HEK293 (cell line): ENCODE results near the gene THEM4.

Experiments used
- CTCF ChIA-PET: fragments of 350-600 bp; formaldehyde crosslinking; extraction: SDS; loops from one replicate; lab custom pipeline; 2021; ENCODE audit warnings: antibody characterized with exemption; lab: Yijun Ruan, JAX
- POLR2A ChIA-PET: fragments of 300-600 bp; formaldehyde crosslinking; extraction: SDS; loops from one replicate; lab custom pipeline; 2020; ENCODE audit warnings: antibody characterized with exemption, inconsistent platforms; lab: Yijun Ruan, JAX
- H3K27ac ChIP-seq: fragments of 200-500 bp; sonication (Bioruptor generic); 2 replicates; pipeline ENCODE4 v1.5.1; 2014; ENCODE audit warnings: low read depth, low read length, control low read depth, inconsistent platforms; ENCODE audit errors: extremely low read depth
- H3K36me3 ChIP-seq, 2 experiments: fragments of 200-500 bp in 1 of 2; sonication (Bioruptor generic) in 1 of 2; 1 replicate in 1 of 2; 2 replicates in 1 of 2; pipeline ENCODE4 v1.5.1; 2014 to 2017; ENCODE audit warnings: inconsistent platforms in 2 of 2, low read length in 2 of 2; ENCODE audit not compliant: control insufficient read depth in 2 of 2, insufficient read depth in 1 of 2
- H3K4me1 ChIP-seq: fragments of 200-500 bp; sonication (Bioruptor generic); 2 replicates; pipeline ENCODE4 v1.5.1; 2014; ENCODE audit warnings: mild to moderate bottlenecking, low read length, inconsistent platforms; ENCODE audit not compliant: control insufficient read depth, insufficient read depth
- H3K4me3 ChIP-seq: 2 replicates; pipeline ENCODE4 v1.5.1; 2011; ENCODE audit warnings: low read depth, mild to moderate bottlenecking, control low read depth, low read length, moderate library complexity
- H3K9me3 ChIP-seq: fragments of 200-500 bp; sonication (Bioruptor generic); 2 replicates; pipeline ENCODE4 v1.5.1; 2014; ENCODE audit warnings: low read depth, low read length, inconsistent platforms; ENCODE audit not compliant: control insufficient read depth, insufficient read depth
- GFI1B ChIP-seq: fragments of 450-650 bp; formaldehyde crosslinking; IDR thresholded peaks from 2 replicates; pipeline ENCODE4 v1.5.1; 2016; ENCODE audit warnings: missing biosample characterization, missing genetic modification characterization
- OSR2 ChIP-seq: fragments of 450-650 bp; formaldehyde crosslinking; IDR thresholded peaks from 2 replicates; pipeline ENCODE4 v1.5.1; 2016; ENCODE audit warnings: missing biosample characterization, missing genetic modification characterization
- PRDM6 ChIP-seq: fragments of 450-650 bp; formaldehyde crosslinking; IDR thresholded peaks from 2 replicates; pipeline ENCODE4 v1.5.1; 2017; ENCODE audit warnings: missing biosample characterization, missing genetic modification characterization
- SP2 ChIP-seq: fragments of 450-650 bp; formaldehyde crosslinking; IDR thresholded peaks from 2 replicates; pipeline ENCODE4 v1.5.1; 2016; ENCODE audit warnings: missing biosample characterization, missing genetic modification characterization
- ZBTB17 ChIP-seq: fragments of 450-650 bp; formaldehyde crosslinking; IDR thresholded peaks from 2 replicates; pipeline ENCODE4 v1.5.1; 2016; ENCODE audit warnings: missing biosample characterization, missing genetic modification characterization
- ZBTB49 ChIP-seq: fragments of 450-650 bp; formaldehyde crosslinking; IDR thresholded peaks from 2 replicates; pipeline ENCODE4 v1.5.1; 2016; ENCODE audit warnings: missing biosample characterization, missing genetic modification characterization, low read depth
- ZIC2 ChIP-seq: fragments of 450-650 bp; formaldehyde crosslinking; IDR thresholded peaks from 2 replicates; pipeline ENCODE4 v1.5.1; 2016; ENCODE audit warnings: missing biosample characterization, missing genetic modification characterization
- ZNF2 ChIP-seq: fragments of 450-650 bp; formaldehyde crosslinking; IDR thresholded peaks from 2 replicates; pipeline ENCODE4 v1.5.1; 2016; ENCODE audit warnings: missing biosample characterization, missing genetic modification characterization
- ZNF214 ChIP-seq: fragments of 450-650 bp; formaldehyde crosslinking; IDR thresholded peaks from 2 replicates; pipeline ENCODE4 v1.5.1; 2017; ENCODE audit warnings: missing biosample characterization, mild to moderate bottlenecking, missing genetic modification characterization, borderline replicate concordance
- ZNF280C ChIP-seq: fragments of 450-650 bp; formaldehyde crosslinking; IDR thresholded peaks from 2 replicates; pipeline ENCODE4 v1.5.1; 2016; ENCODE audit warnings: missing biosample characterization, missing genetic modification characterization
- ZNF391 ChIP-seq: fragments of 450-650 bp; formaldehyde crosslinking; IDR thresholded peaks from 2 replicates; pipeline ENCODE4 v1.5.1; 2016; ENCODE audit warnings: low read depth, missing biosample characterization, missing genetic modification characterization, borderline replicate concordance
- ZNF660 ChIP-seq: fragments of 450-650 bp; IDR thresholded peaks from 2 replicates; pipeline ENCODE4 v1.5.1; 2018; ENCODE audit warnings: missing biosample characterization, mild to moderate bottlenecking, missing genetic modification characterization
- ZSCAN16 ChIP-seq: fragments of 450-650 bp; formaldehyde crosslinking; IDR thresholded peaks from 2 replicates; pipeline ENCODE4 v1.5.1; 2016; ENCODE audit warnings: missing biosample characterization, missing genetic modification characterization
- TF ChIP-seq, protein P1 (sequence below): fragments of 450-650 bp; formaldehyde crosslinking; IDR thresholded peaks from 2 replicates; pipeline ENCODE4 v1.5.0; 2017; ENCODE audit warnings: missing biosample characterization, missing genetic modification characterization, borderline replicate concordance
- TF ChIP-seq, protein P2 (sequence below): fragments of 450-650 bp; formaldehyde crosslinking; IDR thresholded peaks from 2 replicates; pipeline ENCODE4 v1.5.1; 2016; ENCODE audit warnings: missing biosample characterization, missing genetic modification characterization

THEM4 gene

GRCh38 chr1:151893176-151893924 is 16.0 kb downstream of the THEM4 start (continued):
- TF ChIP-seq ZSCAN16 (tag by site-specific recombination) (no peak), ZNF280C (tag by site-specific recombination) (no peak), OSR2 (tag by site-specific recombination) (no peak), ZBTB17 (tag by site-specific recombination) (no peak)
- TF ChIP-seq, protein P1, sequence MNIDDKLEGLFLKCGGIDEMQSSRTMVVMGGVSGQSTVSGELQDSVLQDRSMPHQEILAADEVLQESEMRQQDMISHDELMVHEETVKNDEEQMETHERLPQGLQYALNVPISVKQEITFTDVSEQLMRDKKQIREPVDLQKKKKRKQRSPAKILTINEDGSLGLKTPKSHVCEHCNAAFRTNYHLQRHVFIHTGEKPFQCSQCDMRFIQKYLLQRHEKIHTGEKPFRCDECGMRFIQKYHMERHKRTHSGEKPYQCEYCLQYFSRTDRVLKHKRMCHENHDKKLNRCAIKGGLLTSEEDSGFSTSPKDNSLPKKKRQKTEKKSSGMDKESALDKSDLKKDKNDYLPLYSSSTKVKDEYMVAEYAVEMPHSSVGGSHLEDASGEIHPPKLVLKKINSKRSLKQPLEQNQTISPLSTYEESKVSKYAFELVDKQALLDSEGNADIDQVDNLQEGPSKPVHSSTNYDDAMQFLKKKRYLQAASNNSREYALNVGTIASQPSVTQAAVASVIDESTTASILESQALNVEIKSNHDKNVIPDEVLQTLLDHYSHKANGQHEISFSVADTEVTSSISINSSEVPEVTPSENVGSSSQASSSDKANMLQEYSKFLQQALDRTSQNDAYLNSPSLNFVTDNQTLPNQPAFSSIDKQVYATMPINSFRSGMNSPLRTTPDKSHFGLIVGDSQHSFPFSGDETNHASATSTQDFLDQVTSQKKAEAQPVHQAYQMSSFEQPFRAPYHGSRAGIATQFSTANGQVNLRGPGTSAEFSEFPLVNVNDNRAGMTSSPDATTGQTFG (tag by site-specific recombination), result no peak

- POLR2A ChIA-PET, result no interaction called here
- no peaks in the 10 kb centered on the region for H3K9me3 ChIP-seq
- no peaks in the 10 kb centered on the region for H3K4me1 ChIP-seq
- CTCF ChIA-PET, result interaction anchor here (1.5 kb wide), 1 partner anchor 109 kb away, joined by 7 read pairs; no protein-coding TSS in a partner anchor
- H3K36me3 ChIP-seq, result peaks cover 12 to 80% of the 10 kb centered on the region in 2 experiments
- TF ChIP-seq ZNF391 (tag by site-specific recombination) (no peak), ZNF214 (tag by site-specific recombination) (no peak), ZBTB49 (tag by site-specific recombination) (no peak), GFI1B (no peak)
- no peak overlapping the region for H3K4me3 ChIP-seq
- no peak overlapping the region for H3K27ac ChIP-seq
These were observed 17.1 kb downstream of the THEM4 start for GRCh38 chr1:151892190-151892589.

DNA sequence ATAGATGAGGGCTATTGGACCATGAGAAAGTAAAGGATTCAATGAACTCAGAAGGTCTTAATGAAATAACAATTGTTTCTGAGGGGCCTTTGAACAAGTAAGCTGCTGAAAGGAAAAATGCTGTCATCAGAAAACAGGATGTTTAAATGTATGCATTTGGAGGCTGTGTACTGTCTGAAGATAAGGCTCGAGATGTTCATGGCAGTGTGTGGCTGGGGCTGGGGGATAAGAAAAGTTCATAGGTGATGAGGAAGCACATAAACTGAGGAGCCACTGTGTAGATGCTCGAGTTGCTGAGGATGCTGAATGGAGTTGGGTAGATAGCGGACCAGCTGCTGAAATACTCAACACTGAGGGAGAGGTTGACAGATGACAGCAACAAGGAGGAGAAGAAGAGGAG is 17.8 kb downstream of the THEM4 start:
- ChIA-PET POLR2A (no interaction called here), CTCF (interaction anchor here (1.4 to 8.2 kb wide), 3 partner anchors 8 to 110 kb away, joined by 5 to 67 read pairs (median 6); no protein-coding TSS in a partner anchor)
- H3K36me3 ChIP-seq, result peaks cover 19 to 82% of the 10 kb centered on the region in 2 experiments
- no peak overlapping the region for H3K4me3 ChIP-seq
- no peaks in the 10 kb centered on the region for H3K4me1 ChIP-seq
- H3K27ac ChIP-seq, result no peak overlapping the region
- no peaks in the 10 kb centered on the region for H3K9me3 ChIP-seq
- TF ChIP-seq, protein P2, sequence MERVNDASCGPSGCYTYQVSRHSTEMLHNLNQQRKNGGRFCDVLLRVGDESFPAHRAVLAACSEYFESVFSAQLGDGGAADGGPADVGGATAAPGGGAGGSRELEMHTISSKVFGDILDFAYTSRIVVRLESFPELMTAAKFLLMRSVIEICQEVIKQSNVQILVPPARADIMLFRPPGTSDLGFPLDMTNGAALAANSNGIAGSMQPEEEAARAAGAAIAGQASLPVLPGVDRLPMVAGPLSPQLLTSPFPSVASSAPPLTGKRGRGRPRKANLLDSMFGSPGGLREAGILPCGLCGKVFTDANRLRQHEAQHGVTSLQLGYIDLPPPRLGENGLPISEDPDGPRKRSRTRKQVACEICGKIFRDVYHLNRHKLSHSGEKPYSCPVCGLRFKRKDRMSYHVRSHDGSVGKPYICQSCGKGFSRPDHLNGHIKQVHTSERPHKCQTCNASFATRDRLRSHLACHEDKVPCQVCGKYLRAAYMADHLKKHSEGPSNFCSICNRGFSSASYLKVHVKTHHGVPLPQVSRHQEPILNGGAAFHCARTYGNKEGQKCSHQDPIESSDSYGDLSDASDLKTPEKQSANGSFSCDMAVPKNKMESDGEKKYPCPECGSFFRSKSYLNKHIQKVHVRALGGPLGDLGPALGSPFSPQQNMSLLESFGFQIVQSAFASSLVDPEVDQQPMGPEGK (tag by site-specific recombination), result no peak
- TF ChIP-seq PRDM6 (tag by site-specific recombination) (no peak), ZNF2 (tag by site-specific recombination) (no peak), ZIC2 (tag by site-specific recombination) (no peak), SP2 (tag by site-specific recombination) (no peak), ZNF660 (tag by site-specific recombination) (no peak), ZBTB17 (tag by site-specific recombination) (no peak)
- TF ChIP-seq, all 188 proteins: peak for 0
